Keratinocyte (primary cell): ENCODE results near the gene CERT1.

Experiments used
- CTCF ChIP-seq, 3 experiments: IDR thresholded peaks in 1 of 3; conservative IDR thresholded peaks in 1 of 3; optimal IDR thresholded peaks in 1 of 3; 2 replicates in 2 of 3; 3 replicates in 1 of 3; pipeline versions ENCODE3 to v1.5.1; 2011; ENCODE audit warnings: low read length in 3 of 3, mild to moderate bottlenecking in 3 of 3, moderate library complexity in 2 of 3, control low read depth in 1 of 3, inconsistent platforms in 1 of 3; ENCODE audit not compliant: insufficient read depth in 2 of 3; ENCODE audit errors: extremely low read depth in 1 of 3
- EZH2 ChIP-seq: IDR thresholded peaks from one replicate; pipeline ENCODE4 v1.6.1; 2012; ENCODE audit warnings: inconsistent platforms, mild to moderate bottlenecking, low read length, moderate library complexity

- no peak for TF ChIP-seq EZH2
- no peak for TF ChIP-seq CTCF (optimal IDR thresholded peaks at IDR 0.05 in 1 of 3, IDR thresholded peaks at IDR 0.05 in 1 of 3, conservative IDR thresholded peaks at IDR 0.05 in 1 of 3; ENCODE audit: extremely low read depth in 1 of 3, insufficient read depth in 2 of 3, low read length in 3 of 3)
Measured at GRCh38 chr5:75514323-75514722, 2.9 kb upstream of the CERT1 start.
